IMR-90 (cell line): ENCODE data around the gene STARD6. TPM values are rescaled to one million over a fixed set of nuclear protein-coding genes. Genes with fewer than 3 reads are reported as not detected.

Experiments used
- ATAC-seq: fragments of 200-7000 bp; cut with Tn5 transposase; 2 replicates; pipeline ENCODE4 v1.9.1; 2020; ENCODE audit warnings: low read depth, mild to moderate bottlenecking, moderate library complexity
- BruUV-seq: library from RNA; stranded (reverse); fragments of 400-500 nt; replicated peaks from 2 replicates; lab custom pipeline; 2021; lab: Mats Ljungman, UMichigan
- CTCF ChIA-PET: fragments of 300-600 bp; formaldehyde crosslinking; extraction: SDS; loops from one replicate; lab custom pipeline; 2021; ENCODE audit warnings: antibody characterized with exemption; lab: Yijun Ruan, JAX
- POLR2A ChIA-PET: fragments of 300-600 bp; sonication (Branson Sonifier 250); formaldehyde crosslinking; loops from one replicate; lab custom pipeline; 2022; ENCODE audit warnings: antibody characterized with exemption; ENCODE audit not compliant: unreplicated experiment; lab: Charles Lee
- DNase-seq: peaks from one replicate; pipeline ENCODE4 v3.0.0; 2013
- H2AFZ ChIP-seq: replicated peaks from 2 replicates; pipeline ENCODE3; 2013; ENCODE audit warnings: low read length, mild to moderate bottlenecking; ENCODE audit not compliant: poor library complexity
- H2AK5ac ChIP-seq: 2 replicates; pipeline ENCODE4 v1.6.1; 2013; ENCODE audit warnings: low read depth, low read length, inconsistent platforms
- H2AK9ac ChIP-seq: replicated peaks from 2 replicates; pipeline ENCODE3; 2013; ENCODE audit warnings: mild to moderate bottlenecking, low read depth, low read length, moderate library complexity; ENCODE audit not compliant: poor library complexity
- H2BK120ac ChIP-seq: 2 replicates; pipeline ENCODE4 v1.6.1; 2013; ENCODE audit warnings: low read depth, low read length, inconsistent platforms
- H2BK15ac ChIP-seq: 3 replicates; pipeline ENCODE4 v1.6.1; 2013; ENCODE audit warnings: low read depth, low read length, inconsistent platforms
- H2BK20ac ChIP-seq: 2 replicates; pipeline ENCODE4 v1.6.1; 2013; ENCODE audit warnings: low read depth, mild to moderate bottlenecking, inconsistent platforms, low read length, moderate library complexity
- H2BK5ac ChIP-seq: 2 replicates; pipeline ENCODE4 v1.6.1; 2013; ENCODE audit warnings: mild to moderate bottlenecking, low read depth, low read length, inconsistent platforms; ENCODE audit not compliant: poor library complexity, severe bottlenecking
- H3K14ac ChIP-seq: replicated peaks from 2 replicates; pipeline ENCODE4 v1.6.1; 2013; ENCODE audit warnings: low read depth, low read length, inconsistent platforms
- H3K18ac ChIP-seq: 2 replicates; pipeline ENCODE4 v1.6.1; 2013; ENCODE audit warnings: low read depth, low read length, control low read depth
- H3K23ac ChIP-seq: 2 replicates; pipeline ENCODE4 v1.6.1; 2013; ENCODE audit warnings: low read depth, low read length, inconsistent platforms
- H3K27ac ChIP-seq: 2 replicates; pipeline ENCODE4 v1.5.1; 2013; ENCODE audit warnings: mild to moderate bottlenecking, control low read depth, low read length; ENCODE audit not compliant: insufficient read depth
- H3K27me3 ChIP-seq: 2 replicates; pipeline ENCODE4 v1.6.1; 2013; ENCODE audit warnings: low read length; ENCODE audit not compliant: control insufficient read depth, insufficient read depth
- H3K36me3 ChIP-seq: 2 replicates; pipeline ENCODE4 v1.6.1; 2013; ENCODE audit warnings: low read length, mixed read lengths; ENCODE audit not compliant: control insufficient read depth, insufficient read depth
- H3K4ac ChIP-seq: 2 replicates; pipeline ENCODE4 v1.6.1; 2013; ENCODE audit warnings: low read depth, low read length, inconsistent platforms
- H3K4me1 ChIP-seq: 2 replicates; pipeline ENCODE4 v1.6.1; 2013; ENCODE audit warnings: low read length, mixed read lengths; ENCODE audit not compliant: control insufficient read depth, insufficient read depth
- H3K4me2 ChIP-seq: 2 replicates; pipeline ENCODE4 v1.6.1; 2013; ENCODE audit warnings: low read depth, mild to moderate bottlenecking, control low read depth, low read length, moderate library complexity
- H3K4me3 ChIP-seq: 2 replicates; pipeline ENCODE4 v1.5.1; 2013; ENCODE audit warnings: low read depth, mild to moderate bottlenecking, control low read depth, low read length, moderate library complexity; ENCODE audit not compliant: insufficient read depth
- H3K56ac ChIP-seq: 2 replicates; pipeline ENCODE4 v1.6.1; 2013; ENCODE audit warnings: low read length, inconsistent platforms; ENCODE audit not compliant: insufficient read depth; ENCODE audit errors: extremely low read depth
- H3K79me1 ChIP-seq, 2 experiments: 2 replicates each; pipeline ENCODE4 v1.6.1; 2013; ENCODE audit warnings: low read length in 2 of 2, inconsistent platforms in 1 of 2, low read depth in 1 of 2
- H3K9ac ChIP-seq: 2 replicates; pipeline ENCODE4 v1.6.1; 2013; ENCODE audit warnings: low read depth, low read length, control low read depth
- H3K9me1 ChIP-seq: 2 replicates; pipeline ENCODE4 v1.6.1; 2013; ENCODE audit warnings: low read length, inconsistent platforms; ENCODE audit not compliant: insufficient read depth
- H3K9me3 ChIP-seq: 2 replicates; pipeline ENCODE4 v1.6.1; 2013; ENCODE audit warnings: low read length; ENCODE audit not compliant: control insufficient read depth, insufficient read depth
- H4K20me1 ChIP-seq: 2 replicates; pipeline ENCODE4 v1.6.1; 2013; ENCODE audit warnings: low read length, inconsistent platforms; ENCODE audit not compliant: insufficient read depth
- H4K5ac ChIP-seq: 2 replicates; pipeline ENCODE4 v1.6.1; 2013; ENCODE audit warnings: mild to moderate bottlenecking, low read depth, low read length, control low read depth
- H4K8ac ChIP-seq, 2 experiments: 2 replicates each; pipeline ENCODE4 v1.6.1; 2013; ENCODE audit warnings: low read depth in 2 of 2, low read length in 2 of 2, control low read depth in 1 of 2, inconsistent platforms in 1 of 2
- H4K91ac ChIP-seq: 2 replicates; pipeline ENCODE4 v1.6.1; 2013; ENCODE audit warnings: low read depth, low read length, inconsistent platforms; ENCODE audit not compliant: insufficient read depth
- CEBPB ChIP-seq: IDR thresholded peaks from 2 replicates; pipeline ENCODE4 v1.6.1; 2012; ENCODE audit warnings: low read depth, low read length, improper control_type of control experiment
- CHD1 ChIP-seq: IDR thresholded peaks from 2 replicates; pipeline ENCODE4 v1.6.1; 2012; ENCODE audit warnings: low read depth, low read length, improper control_type of control experiment
- FOS ChIP-seq: fragments of 150-350 bp; IDR thresholded peaks from 2 replicates; pipeline ENCODE4 v1.6.1; 2016; ENCODE audit warnings: low read depth, low read length
- MAFK ChIP-seq: IDR thresholded peaks from 2 replicates; pipeline ENCODE4 v1.6.1; 2012; ENCODE audit warnings: low read depth, low read length, improper control_type of control experiment
- MXI1 ChIP-seq: IDR thresholded peaks from 2 replicates; pipeline ENCODE4 v1.6.1; 2012; ENCODE audit warnings: low read depth, mild to moderate bottlenecking, low read length, moderate library complexity, borderline replicate concordance
- NFE2L2 ChIP-seq: fragments of 150-350 bp; IDR thresholded peaks from 2 replicates; pipeline ENCODE4 v1.6.1; 2016; ENCODE audit warnings: low read depth, mild to moderate bottlenecking, low read length
- POLR2A ChIP-seq: IDR thresholded peaks from 2 replicates; pipeline ENCODE4 v1.6.1; 2012; ENCODE audit warnings: mild to moderate bottlenecking, low read depth, low read length
- RCOR1 ChIP-seq: IDR thresholded peaks from 2 replicates; pipeline ENCODE4 v1.6.1; 2012; ENCODE audit warnings: mild to moderate bottlenecking, low read length, improper control_type of control experiment; ENCODE audit not compliant: insufficient replicate concordance
- RFX5 ChIP-seq: IDR thresholded peaks from 2 replicates; pipeline ENCODE4 v1.8.0; 2012; ENCODE audit warnings: low read depth, mild to moderate bottlenecking, low read length, moderate library complexity
- SMC3 ChIP-seq: fragments of 150-350 bp; IDR thresholded peaks from 2 replicates; pipeline ENCODE4 v1.6.1; 2016; ENCODE audit warnings: low read depth, mild to moderate bottlenecking, antibody characterized with exemption, low read length, moderate library complexity
- WGBS, 2 experiments: methylation state at CpG; one replicate each; pipeline versions ENCODE4 v1.1.5 to v1.1.7; 2013; ENCODE audit warnings: missing lambda C conversion rate in 2 of 2; ENCODE audit not compliant: insufficient read length in 1 of 2; ENCODE audit errors: extremely low coverage in 2 of 2; 5-methylcytosine and 5-hydroxymethylcytosine counted together
- dilution Hi-C: fragments of 300-500 bp; cut with HindIII; formaldehyde crosslinking; loops from one replicate; pipeline ENCODE4 v1.14.3; 2018; ENCODE audit warnings: low sequenced_read_pairs; ENCODE audit not compliant: unreplicated experiment
- in situ Hi-C: fragments of 300-500 bp; cut with MboI; formaldehyde crosslinking; loops from 3 replicates; pipeline ENCODE4 v1.14.3; 2019; ENCODE audit warnings: low sequenced_read_pairs, inconsistent platforms, mixed read lengths
- intact Hi-C: fragments of 100-400 bp; cut with micrococcal nuclease; formaldehyde crosslinking; loops from 2 replicates; pipeline ENCODE4 v1.10.0; 2022
- polyA plus RNA-seq, 3 experiments: library from polyadenylated mRNA; depleted of rRNA; stranded (reverse); fragments of >200 nt; gene quantifications; 2 replicates each; pipeline ENCODE4 v1.2.3, GENCODE V29; 2012; ENCODE audit warnings: low replicate concordance in 1 of 3
- total RNA-seq: library from RNA; depleted of rRNA; stranded (reverse); fragments of >200 nt; gene quantifications from 2 replicates; pipeline ENCODE4 v1.2.3, GENCODE V29; 2012
- TF ChIP-seq, protein P1 (sequence below): conservative IDR thresholded peaks from 2 replicates; pipeline ENCODE4 v1.5.1; 2012; ENCODE audit warnings: mild to moderate bottlenecking, low read depth, low read length, improper control_type of control experiment
- TF ChIP-seq, protein P2 (sequence below): fragments of 150-350 bp; IDR thresholded peaks from 2 replicates; pipeline ENCODE4 v1.6.1; 2016; ENCODE audit warnings: low read depth, mild to moderate bottlenecking, low read length, moderate library complexity, borderline replicate concordance
- TF ChIP-seq, protein P3 (sequence below): fragments of 150-350 bp; IDR thresholded peaks from 2 replicates; pipeline ENCODE4 v1.6.1; 2017; ENCODE audit warnings: mild to moderate bottlenecking, antibody characterized with exemption, low read length, low read depth

Gene STARD6
- total and polyA plus RNA-seq, 2 of the 4 experiments (the other 2 are of a cell fraction) = not detected

DNA sequence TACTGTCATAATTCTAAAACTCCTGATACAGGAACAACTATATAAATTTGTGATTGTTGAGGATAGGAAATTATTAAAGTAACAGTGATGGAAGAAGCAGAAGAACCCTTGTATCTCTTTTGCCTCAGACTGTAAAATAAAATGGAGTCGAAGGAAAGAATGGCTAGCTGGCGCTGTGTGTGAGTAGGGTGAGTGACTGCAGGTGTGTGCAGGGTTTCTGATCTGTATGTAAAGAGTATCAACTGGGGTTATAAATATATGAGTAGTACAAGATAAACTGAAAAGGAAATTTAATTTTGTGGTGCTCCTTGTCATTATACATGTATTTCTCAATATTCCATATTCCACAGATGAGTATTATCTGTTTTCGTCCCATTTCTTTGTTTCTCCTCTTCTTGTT is 73.1 kb downstream of the STARD6 start:
- H2BK120ac ChIP-seq = no peak overlapping the region
- BruUV-seq = no TSS peak
- no peaks in the 10 kb centered on the region for H3K9me3 ChIP-seq
- no peak overlapping the region for H2AFZ ChIP-seq
- no peak overlapping the region for H3K56ac ChIP-seq
- no CpG with 5 or more reads among the region's 3 CpGs for WGBS, 2 experiments
- no peak overlapping the region for H2BK5ac ChIP-seq
- DNase-seq = no peak
- no peaks in the 10 kb centered on the region for H3K4me1 ChIP-seq
- H4K20me1 ChIP-seq = no peaks in the 10 kb centered on the region
- H3K79me1 ChIP-seq = peaks cover 0 to 6% of the 10 kb centered on the region in 2 experiments; a peak in 1 of 4 replicates
- dilution Hi-C loops (no loop called here), in situ Hi-C loops (no loop called here), intact Hi-C loops (no loop called here)
- no peak overlapping the region for H2AK5ac ChIP-seq
- H3K18ac ChIP-seq = no peak overlapping the region
- H3K4ac ChIP-seq = no peak overlapping the region
- no peak overlapping the region for H4K8ac ChIP-seq
- no peak; the same call in 1 of the 2 replicates for ATAC-seq
- no peak overlapping the region for H3K4me2 ChIP-seq
- ChIA-PET POLR2A (no interaction called here), CTCF (no interaction called here)
- no peak overlapping the region for H3K27ac ChIP-seq
- H4K91ac ChIP-seq = no peak overlapping the region
- no peaks in the 10 kb centered on the region for H3K9me1 ChIP-seq
- H2BK20ac ChIP-seq = no peak overlapping the region
- peaks cover 7% of the 10 kb centered on the region; the same call in 1 of the 2 replicates for H3K36me3 ChIP-seq
- H4K5ac ChIP-seq = no peak overlapping the region
- H3K27me3 ChIP-seq = no peaks in the 10 kb centered on the region
- TF ChIP-seq RCOR1 = no peak
- TF ChIP-seq MXI1 = no peak
- TF ChIP-seq CEBPB = no peak
- TF ChIP-seq, protein P1, sequence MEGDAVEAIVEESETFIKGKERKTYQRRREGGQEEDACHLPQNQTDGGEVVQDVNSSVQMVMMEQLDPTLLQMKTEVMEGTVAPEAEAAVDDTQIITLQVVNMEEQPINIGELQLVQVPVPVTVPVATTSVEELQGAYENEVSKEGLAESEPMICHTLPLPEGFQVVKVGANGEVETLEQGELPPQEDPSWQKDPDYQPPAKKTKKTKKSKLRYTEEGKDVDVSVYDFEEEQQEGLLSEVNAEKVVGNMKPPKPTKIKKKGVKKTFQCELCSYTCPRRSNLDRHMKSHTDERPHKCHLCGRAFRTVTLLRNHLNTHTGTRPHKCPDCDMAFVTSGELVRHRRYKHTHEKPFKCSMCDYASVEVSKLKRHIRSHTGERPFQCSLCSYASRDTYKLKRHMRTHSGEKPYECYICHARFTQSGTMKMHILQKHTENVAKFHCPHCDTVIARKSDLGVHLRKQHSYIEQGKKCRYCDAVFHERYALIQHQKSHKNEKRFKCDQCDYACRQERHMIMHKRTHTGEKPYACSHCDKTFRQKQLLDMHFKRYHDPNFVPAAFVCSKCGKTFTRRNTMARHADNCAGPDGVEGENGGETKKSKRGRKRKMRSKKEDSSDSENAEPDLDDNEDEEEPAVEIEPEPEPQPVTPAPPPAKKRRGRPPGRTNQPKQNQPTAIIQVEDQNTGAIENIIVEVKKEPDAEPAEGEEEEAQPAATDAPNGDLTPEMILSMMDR = no peak
- no peak for TF ChIP-seq MAFK
- TF ChIP-seq FOS = no peak
- TF ChIP-seq, protein P2, sequence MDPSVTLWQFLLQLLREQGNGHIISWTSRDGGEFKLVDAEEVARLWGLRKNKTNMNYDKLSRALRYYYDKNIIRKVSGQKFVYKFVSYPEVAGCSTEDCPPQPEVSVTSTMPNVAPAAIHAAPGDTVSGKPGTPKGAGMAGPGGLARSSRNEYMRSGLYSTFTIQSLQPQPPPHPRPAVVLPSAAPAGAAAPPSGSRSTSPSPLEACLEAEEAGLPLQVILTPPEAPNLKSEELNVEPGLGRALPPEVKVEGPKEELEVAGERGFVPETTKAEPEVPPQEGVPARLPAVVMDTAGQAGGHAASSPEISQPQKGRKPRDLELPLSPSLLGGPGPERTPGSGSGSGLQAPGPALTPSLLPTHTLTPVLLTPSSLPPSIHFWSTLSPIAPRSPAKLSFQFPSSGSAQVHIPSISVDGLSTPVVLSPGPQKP = no peak
- TF ChIP-seq, protein P3, sequence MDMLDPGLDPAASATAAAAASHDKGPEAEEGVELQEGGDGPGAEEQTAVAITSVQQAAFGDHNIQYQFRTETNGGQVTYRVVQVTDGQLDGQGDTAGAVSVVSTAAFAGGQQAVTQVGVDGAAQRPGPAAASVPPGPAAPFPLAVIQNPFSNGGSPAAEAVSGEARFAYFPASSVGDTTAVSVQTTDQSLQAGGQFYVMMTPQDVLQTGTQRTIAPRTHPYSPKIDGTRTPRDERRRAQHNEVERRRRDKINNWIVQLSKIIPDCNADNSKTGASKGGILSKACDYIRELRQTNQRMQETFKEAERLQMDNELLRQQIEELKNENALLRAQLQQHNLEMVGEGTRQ = no peak
- TF ChIP-seq CHD1 = no peak
- no peak for TF ChIP-seq RFX5
- no peak for TF ChIP-seq NFE2L2
- TF ChIP-seq SMC3 = no peak
- no peak for TF ChIP-seq POLR2A
- no peak overlapping the region for H3K14ac ChIP-seq
- no peak overlapping the region for H2AK9ac ChIP-seq
- H3K9ac ChIP-seq = no peak overlapping the region
- no peak overlapping the region for H3K4me3 ChIP-seq
- no peak overlapping the region for H3K23ac ChIP-seq
- H2BK15ac ChIP-seq = no peak overlapping the region
